Skeletal muscle cell (primary cell): Measurements from ENCODE around the gene BMPR1A.
"Not testable (repeated sequence)": the region's sequence is repeated elsewhere in the genome, so short reads cannot be mapped to it uniquely, and the experiment has no call there.

Experiments used
- DNase-seq: peaks from one replicate; pipeline ENCODE4 v3.0.0-alpha.2; 2010; ENCODE audit warnings: low read depth
- H3K4me3 ChIP-seq: 2 replicates; pipeline ENCODE4 v1.5.1; 2011; ENCODE audit warnings: low read depth, mild to moderate bottlenecking, control low read depth, low read length, moderate library complexity

The BMPR1A gene

DNA sequence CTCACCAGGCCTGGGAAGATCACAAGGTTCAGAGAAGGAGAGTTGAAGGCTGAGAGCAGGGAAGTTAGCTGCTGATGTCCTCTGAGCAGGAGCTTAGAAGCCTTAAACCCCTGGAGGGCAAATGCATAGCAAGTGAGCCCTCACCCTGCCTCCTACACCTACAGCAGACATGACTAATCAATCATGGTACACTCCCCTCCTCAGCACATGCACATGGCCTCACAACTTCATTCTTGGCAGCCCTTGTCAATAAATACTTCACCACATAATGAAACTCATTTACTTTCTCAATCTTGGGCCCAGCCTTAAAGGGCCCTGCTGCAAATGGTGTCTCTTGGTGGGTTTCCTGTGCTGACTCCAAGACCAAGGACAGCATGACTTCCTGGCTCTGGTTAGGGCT is 188.1 kb downstream of the BMPR1A start:
- no peak overlapping the region for H3K4me3 ChIP-seq
- no peak for DNase-seq

DNA sequence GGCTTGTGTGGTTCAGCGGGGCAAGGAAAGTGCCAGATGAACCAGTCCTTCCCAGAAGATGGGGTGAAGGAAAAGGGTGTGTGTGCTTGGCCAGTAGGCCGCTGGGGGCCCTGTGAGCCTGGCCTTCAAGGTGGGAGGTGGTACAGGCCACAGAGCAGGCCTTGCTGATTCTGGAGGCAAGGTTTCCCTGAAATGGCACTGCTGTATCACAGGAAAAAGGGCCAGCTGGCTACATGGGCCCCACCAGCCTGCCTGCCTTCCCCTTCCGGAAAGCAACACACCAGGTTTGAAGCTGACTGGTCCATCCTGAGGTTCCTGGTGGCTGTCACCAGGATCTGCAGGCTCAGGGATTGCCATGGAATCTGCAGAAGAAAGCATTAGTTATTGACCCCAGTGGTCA is 188.5 kb downstream of the BMPR1A start:
- no peak for DNase-seq

DNA sequence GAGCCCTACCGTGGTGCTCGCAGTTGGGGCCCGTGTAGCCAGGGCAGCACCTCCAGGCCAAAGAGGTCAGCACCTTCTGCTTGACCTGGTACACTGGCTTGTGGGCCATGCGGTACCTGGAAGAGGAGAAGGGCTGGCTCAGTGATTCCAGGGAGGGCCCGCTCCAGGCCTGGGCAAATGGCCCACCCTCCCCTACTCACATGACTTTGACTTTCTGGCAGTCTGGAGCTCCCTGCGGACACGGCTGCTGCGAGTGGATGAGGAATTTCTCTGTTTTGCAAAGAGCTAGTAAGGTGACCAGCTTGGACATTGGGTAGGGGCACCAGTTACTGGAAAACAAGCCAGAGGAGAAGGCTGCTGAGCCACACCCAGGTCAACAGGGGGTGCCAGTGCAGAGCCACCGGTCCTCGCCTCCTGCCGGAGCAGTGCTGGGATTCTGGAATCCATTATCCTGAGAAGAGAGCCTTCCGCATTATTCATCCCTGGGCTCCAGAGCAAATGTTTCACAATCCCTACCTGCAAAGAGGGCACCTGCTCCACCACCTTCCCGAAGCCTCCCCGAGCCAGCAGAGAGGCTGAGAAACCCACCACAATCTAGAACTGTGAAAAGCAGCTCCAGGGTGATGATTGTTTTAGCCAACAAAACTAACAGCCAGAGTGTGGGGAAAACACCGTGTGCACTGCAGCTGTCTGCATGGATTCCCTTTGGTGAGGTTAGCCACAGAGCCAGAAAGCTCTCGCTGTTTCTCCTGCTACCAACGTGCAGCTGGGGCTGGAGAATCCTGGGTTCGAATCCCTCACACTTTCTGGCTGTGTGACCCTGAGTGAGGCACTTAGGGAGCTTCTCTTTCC is 189.2 kb downstream of the BMPR1A start:
- no peak for DNase-seq
- H3K4me3 ChIP-seq = no peak overlapping the region

More for the DNA sequence above, 188.5 kb downstream of the BMPR1A start:
- no peak overlapping the region for H3K4me3 ChIP-seq

DNA sequence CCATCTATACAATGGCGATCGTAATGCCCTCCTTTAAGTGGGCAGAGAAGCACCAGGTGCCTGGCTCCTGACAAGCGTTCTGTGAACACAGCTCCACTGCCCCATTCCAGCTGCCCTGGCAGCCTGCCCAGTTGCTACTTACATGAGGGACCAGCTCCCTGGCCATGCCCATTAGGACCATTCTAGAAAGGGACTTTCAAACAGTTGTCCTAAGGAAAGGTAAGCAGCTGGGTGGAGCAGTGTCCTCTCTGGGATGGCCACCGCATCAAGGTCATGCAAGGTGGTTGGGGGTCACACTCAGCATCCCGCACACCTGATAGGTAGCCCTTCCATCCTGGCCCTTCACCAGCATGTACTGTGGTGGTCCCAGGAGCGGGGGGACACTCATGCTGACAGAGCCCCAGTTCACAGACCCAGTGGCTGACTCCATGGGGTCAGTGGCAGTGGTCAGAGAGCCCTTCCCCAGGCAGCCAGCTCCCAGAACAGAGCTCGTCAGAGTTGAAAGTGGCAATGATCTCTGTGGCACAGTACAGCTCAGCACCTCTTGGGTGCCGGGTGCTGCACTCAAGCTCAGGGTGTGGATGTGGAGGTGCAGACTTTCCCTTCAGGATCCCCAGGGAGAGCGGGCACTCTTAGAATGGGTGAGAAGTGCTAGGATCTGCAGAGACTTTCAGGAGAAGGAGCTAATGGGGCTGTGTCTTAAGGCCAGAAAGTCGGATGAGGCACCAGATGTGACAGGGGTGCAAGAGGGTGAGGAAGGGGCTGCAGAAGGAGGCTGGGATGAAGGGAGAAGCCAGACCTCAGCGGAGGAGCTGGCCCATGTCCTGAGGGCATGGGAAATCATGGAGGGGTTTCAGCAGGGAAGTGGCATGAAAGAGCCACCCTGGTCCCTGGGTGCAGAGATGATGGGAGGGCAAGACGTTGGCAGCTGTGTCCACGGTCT is 190.1 kb downstream of the BMPR1A start:
- no peak overlapping the region for H3K4me3 ChIP-seq
- no peak for DNase-seq

DNA sequence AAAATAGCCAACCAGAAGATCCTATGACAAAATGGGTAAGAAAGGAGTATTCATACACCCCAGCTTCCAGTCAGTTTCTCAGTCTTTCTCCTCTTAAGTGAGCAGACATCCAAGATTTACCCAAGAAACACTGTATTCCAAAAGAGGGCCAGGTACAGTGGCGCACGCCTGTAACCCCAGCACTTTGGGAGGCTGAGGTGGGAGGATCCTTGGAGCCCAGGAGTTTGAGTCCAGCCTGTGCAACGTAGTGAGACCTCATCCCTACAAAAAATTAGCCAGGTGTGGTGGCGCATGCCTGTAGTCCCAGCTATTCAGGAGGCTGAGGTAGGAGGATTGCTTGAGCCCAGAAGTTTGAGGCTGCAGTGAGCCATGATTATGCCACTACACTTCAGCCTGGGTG is 191.4 kb downstream of the BMPR1A start:
- not testable (repeated sequence) for DNase-seq, H3K4me3 ChIP-seq

DNA sequence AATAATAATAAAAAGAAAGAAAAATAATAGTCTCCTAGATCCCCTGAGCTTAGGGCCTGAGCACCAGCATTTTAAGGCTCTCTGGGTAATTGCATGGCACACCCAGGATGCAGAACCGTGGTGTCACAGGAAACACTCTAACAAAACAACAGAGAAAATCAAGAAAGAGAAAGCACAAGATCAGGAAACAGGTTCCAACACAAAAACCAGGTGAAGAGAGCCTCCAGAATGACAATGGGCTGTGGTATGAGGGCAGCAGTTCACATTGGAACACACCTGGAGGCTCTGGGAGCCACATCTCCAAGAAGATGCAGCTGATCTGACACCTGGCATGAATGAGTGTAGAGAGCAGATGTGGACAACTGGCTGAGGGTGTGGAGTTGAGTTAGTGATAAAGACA is 193.9 kb downstream of the BMPR1A start:
- H3K4me3 ChIP-seq = no peak overlapping the region
- DNase-seq = no peak

DNA sequence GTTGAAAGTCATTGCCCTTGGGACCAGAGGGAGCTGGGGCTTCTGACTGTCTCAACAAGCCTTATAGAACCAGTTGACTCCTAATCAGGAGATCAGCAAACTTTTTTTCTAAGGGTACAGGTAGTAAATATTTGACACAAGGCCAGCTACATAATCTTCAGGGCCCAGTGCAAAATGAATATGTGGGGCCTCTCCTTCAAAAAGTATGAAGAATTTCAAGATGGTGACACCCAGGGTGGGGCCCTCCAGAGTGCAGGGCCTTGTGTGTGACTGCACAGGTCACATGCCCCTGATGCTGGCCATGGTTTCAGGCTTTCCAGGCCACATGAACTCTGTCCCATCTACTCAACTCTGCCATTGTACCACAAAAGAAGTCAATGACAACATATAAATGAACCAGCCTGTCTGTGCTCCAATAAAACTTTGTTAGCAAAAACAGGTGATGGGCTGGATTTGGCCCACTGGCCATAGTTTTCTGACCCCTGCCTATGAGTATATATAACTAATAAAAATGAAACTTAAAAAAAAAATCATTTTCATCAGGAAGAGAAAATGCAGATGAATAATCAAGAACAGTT is 194.9 kb downstream of the BMPR1A start:
- no peak overlapping the region for H3K4me3 ChIP-seq
- DNase-seq = no peak

DNA sequence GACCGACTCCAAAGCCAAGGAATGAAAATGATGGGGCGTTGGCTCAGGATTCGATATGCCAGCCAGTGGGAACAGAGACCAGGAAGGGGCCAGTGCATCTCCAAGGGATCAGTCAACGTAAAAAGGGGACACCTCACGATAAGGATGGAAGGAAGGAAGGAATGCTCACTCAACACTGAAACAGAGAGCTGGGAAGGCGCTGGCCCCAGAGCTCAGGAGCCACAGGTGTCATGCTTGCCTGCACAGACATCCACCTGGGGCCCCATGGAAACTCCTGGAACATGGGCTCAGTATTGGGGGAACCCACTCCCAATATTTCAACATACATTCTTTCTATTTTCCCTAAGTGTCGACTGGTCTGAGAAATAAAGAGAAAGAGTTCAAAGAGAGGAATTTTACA is 195.7 kb downstream of the BMPR1A start:
- no peak for DNase-seq
- no peak overlapping the region for H3K4me3 ChIP-seq

DNA sequence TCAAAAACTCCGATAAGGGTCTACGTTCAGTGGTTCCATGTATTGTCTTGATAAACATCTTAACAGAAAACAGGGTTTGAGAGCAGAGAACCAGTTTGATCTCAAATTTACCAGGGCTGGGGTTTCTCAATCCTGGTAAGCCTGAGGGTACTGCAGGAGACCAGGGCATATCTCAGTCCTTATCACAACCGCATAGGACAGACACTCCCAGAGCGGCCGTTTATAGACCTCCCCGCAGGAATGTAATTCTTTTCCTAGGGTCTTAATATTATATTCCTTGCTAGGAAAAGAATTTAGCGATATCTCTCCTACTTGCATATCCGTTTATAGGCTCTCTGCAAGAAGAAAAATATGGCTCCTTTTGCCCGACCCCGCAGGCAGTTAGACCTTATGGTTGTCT is 196.3 kb downstream of the BMPR1A start:
- not testable (repeated sequence) for DNase-seq, H3K4me3 ChIP-seq

DNA sequence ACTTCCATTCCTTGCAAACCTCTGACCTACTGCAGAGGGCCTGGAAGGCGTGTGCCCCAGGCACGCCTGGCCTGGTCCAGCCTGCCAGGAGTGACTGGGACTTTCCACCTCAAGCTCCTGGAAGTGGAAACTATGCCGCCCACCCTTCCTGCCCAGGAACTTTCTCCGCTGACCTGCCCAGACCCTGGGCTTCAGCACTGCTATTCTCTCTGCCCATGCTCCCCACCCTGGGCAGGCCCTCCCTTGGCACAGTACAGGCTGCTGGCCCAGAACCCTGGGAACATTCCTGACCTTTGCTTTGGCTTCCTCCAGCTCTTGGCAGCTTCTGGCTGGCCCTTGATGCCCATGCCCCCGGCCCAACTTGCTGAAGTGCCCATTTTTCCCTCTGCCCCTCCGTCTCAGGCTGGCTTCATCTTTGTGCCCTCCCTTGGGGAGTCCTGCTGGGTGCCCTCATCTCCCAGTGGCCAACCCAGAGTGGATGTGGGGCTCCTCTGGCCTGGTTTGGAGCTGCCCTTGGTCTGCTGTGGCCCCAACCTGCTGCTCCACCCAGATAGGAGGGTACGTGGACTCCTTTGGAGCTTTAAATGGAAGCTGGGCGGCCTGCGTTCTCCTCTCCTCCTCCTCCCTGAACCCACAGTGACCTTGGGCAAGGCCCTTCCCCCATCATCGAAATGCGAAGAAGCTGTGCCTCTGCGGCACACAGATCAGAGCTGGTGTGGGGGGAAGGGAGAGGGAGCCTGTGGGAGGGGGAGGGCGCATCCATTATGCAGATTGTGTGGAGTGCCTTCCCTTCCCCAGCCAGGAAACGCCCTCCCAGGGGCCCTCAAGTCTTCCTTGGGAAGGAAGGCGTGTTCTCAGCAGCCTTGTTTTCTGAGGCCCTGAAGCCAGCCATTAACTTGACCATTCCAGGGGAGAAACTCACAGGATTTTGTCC is 197.6 kb downstream of the BMPR1A start:
- H3K4me3 ChIP-seq = no peak overlapping the region
- no peak for DNase-seq

DNA sequence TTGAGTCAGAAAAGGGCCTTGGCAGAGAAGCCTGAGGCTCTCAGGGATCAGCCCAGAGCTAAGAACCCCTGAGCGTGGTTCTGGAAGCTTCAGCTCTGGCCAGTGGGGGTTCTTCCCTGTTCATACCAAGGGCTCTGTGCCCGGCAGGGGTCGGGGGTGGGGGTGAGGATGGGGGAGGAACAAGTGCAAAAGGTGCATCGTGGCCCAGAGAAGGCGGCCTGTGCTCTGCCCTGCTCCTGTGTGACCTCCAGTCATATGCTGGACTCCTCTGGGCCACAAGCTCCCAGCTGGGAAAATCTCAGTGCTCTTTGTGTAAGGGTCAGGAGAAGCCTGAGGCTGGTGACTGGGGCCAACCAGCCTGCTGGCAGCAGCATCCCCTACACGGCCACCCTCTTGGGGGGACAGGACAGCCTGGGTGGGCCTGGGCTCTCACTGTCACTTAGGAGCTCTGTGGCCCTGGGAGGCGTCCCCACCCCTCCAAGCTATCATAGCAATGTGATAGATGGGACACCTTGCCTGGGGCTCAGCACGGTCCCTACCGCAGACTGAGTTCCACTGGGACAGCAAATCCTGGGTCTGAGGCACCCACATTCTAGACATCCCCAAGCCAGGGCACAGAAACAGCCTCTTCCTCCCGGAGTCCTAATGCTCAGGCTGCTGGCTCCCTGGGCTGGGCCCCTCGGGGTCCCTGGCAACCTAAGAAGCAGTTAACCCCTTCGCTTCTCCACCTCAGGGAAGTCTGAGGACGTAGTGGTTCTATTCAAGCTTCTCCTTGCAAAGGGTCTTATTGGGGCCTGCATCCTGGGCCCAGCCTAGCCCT is 198.5 kb downstream of the BMPR1A start:
- DNase-seq = no peak
- H3K4me3 ChIP-seq = no peak overlapping the region

DNA sequence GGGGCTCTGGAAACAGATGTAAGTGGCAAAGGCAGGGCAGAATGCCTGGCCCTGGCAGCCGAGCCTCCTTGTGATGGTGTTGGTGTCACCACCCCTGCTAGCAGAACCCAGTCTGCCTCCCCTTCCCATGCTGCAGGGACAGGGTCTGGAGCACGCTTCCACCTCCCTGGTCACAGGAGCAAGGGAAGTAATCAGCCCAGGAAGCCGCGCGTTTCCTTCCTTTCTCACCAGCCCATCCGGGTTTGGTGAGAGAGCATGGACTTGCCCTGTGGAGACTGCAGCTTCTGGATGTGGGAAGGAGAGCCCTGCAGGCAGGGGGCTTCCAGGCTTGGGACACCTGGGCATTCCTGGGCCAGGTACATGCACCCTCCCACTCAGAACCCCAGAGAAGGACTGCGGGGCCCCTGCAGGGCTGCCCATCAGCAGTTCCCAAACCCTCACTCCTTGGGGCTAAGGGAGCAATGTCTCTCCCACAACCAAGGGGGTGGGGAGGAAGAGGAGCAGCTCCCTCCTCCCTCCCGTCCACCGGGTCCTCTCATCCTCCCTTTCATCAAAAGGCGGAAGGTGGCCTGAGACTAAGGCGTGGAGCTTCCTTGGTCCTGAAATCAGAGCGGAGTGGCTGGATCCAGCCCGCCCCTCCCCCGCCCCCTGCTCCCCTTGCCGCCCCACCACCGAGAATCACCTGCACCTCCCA is 199.2 kb downstream of the BMPR1A start:
- H3K4me3 ChIP-seq = no peak overlapping the region

DNA sequence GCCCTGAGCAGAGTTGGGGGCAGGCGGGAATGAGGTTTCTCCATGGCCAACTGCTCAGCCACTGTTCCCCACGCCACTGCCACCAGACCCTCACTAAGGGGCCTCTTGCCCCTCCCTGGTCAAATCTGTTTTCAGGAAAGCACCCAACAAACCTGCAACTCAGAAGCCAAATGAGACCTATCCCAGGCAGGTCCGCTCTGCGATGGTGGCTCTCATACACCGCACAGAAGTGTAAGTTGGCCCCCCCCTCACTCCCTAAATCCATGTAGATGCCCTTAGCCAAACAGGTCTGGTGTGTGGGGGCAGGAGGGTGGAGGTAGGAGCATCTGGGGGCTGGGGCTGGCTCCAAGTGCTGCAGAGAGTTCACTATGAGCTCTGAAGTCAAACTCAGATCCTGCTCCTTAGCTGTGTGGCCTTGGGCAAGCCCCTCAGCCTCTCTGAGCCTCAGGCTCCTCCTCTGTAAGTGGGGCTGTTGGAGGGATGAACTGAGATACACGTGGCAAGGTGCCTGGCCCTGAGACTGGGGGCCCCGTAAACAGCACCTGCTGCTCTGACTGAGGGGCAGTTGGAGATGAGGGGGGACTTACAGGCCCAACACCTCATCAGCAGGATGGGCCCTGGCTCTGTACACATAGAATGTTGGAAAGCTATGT is 199.9 kb downstream of the BMPR1A start:
- H3K4me3 ChIP-seq = no peak overlapping the region
- DNase-seq = no peak

More for the DNA sequence above, 199.2 kb downstream of the BMPR1A start:
- DNase-seq = no peak

DNA sequence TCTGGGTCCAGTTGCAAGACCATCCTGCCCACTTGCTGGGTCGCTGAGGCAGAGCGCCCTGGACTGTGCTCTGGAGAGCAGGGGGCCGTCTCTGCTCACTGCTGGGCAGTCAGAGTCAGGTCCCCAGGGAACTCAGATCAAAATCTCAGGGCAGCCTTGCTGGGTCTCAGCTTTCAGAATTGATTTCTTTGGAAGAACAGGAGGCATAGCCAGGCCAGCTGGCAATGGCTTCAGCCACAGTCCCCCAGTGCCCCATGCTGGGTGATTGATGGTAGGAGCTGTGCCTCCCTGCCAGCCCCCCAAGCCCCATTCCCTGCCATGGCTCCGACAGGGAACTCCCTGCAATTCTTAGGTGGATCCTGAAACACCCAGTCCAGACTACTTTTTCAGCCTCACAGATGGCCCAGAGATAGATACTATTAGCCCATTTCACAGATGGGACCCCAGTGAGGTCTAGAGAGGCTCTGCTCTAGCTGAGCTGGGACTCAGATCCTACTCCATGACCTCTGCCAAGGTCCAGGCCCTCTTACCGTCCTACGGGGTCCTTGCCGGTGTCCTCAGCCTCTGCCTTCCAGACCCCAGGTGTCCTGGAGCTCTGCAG is 200.5 kb downstream of the BMPR1A start:
- H3K4me3 ChIP-seq = no peak overlapping the region
- DNase-seq = no peak

DNA sequence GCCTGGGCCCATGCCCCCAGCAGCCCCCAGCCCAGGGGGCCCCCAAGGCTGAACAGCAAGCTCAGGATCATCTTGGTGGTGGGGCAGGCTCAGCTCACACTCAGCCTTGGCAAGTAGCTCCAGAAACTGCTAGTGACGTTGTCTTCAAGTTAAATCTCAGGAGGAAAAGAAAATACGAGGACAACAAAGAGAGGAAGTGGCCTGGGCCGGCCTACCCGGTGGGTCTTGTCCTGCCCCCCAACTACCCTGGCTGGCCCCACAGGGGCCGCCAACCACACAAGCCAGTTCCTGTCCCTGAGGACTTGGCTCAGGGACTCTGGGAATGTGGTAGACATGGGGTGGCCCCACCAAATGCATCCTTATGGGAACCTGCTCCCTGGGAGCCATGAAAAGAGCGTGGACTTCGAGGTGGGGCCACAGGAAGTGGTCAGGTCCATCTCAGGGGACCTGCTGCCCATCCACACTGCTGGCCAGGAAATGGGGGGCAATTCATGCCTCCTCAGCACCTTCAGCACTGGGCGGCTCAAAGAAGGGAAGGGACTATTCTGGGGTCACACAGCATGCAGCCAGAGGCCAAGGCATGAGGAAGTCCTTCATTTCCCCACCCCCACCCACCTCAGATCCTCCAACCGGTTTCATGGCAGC is 201.2 kb downstream of the BMPR1A start, which contains the start of gene MMRN2:
Gene MMRN2 (minus strand): TSS at position 145 of the 645 bp plus-strand sequence. CDS start 74 bp downstream, at position 71.
- H3K4me3 ChIP-seq = no peak within 1 kb of the TSS

More for the DNA sequence above, 201.2 kb downstream of the BMPR1A start, which contains the start of gene MMRN2:
- DNase-seq = no peak
